Thyroid gland (tissue), 4 donors: ENCODE results near the gene COL8A1. TPM values are rescaled to one million over a fixed set of nuclear protein-coding genes. Genes with fewer than 3 reads are reported as not detected.

Experiments used
- DNase-seq, 2 donors: peaks; one replicate each; pipeline ENCODE4 v3.0.0-alpha.2; 2019
- H3K27ac ChIP-seq, 3 donors: fragments of 200-600 bp; sonication (generic); 1 replicate in 2 of 3; 2 replicates in 1 of 3; pipeline ENCODE4 v1.5.1; 2016 to 2019; ENCODE audit warnings: mild to moderate bottlenecking in 1 of 3, moderate library complexity in 1 of 3
- H3K27me3 ChIP-seq: fragments of 200-600 bp; sonication (generic); one replicate; pipeline ENCODE4 v1.5.1; 2019
- H3K36me3 ChIP-seq, 2 donors: fragments of 200-600 bp; sonication (generic); one replicate each; pipeline ENCODE4 v1.5.1; 2016 to 2019
- H3K4me1 ChIP-seq, 2 donors: fragments of 200-600 bp; sonication (generic); one replicate each; pipeline ENCODE4 v1.5.1; 2017 to 2019
- H3K4me3 ChIP-seq, 3 donors: fragments of 200-600 bp; sonication (generic); replicated peaks in 1 of 3; 1 replicate in 2 of 3; 2 replicates in 1 of 3; pipeline ENCODE4 v1.5.1; 2016; ENCODE audit warnings: mild to moderate bottlenecking in 1 of 3
- H3K9me3 ChIP-seq: fragments of 200-600 bp; sonication (generic); one replicate; pipeline ENCODE4 v1.5.1; 2017
- POLR2A ChIP-seq, 2 donors: fragments of 450-650 bp; IDR thresholded peaks; one replicate each; pipeline ENCODE4 v1.6.1; 2017; ENCODE audit warnings: antibody characterized with exemption in 2 of 2, mild to moderate bottlenecking in 2 of 2, moderate library complexity in 1 of 2
- WGBS, 2 donors: methylation state at CpG; one replicate each; pipeline ENCODE4 v1.1.5; 2017; 5-methylcytosine and 5-hydroxymethylcytosine counted together
- intact Hi-C: fragments of 100-400 bp; cut with DNase I; formaldehyde crosslinking; loops from one replicate; pipeline ENCODE4 v1.15.1; 2023
- total RNA-seq, 4 donors: library from RNA; depleted of rRNA; stranded (reverse); fragments of >200 nt; gene quantifications; one replicate each; pipeline ENCODE4 v1.2.3, GENCODE V29; 2016
- TF ChIP-seq, protein P1 (sequence below), 6 experiments: fragments of 200-600 bp in 3 of 6; fragments of 450-650 bp in 3 of 6; sonication (generic) in 3 of 6; IDR thresholded peaks; one replicate each; pipeline ENCODE4 v1.5.1; 2016 to 2019; ENCODE audit warnings: antibody characterized with exemption in 6 of 6, mild to moderate bottlenecking in 2 of 6, inconsistent platforms in 1 of 6, moderate library complexity in 1 of 6

The COL8A1 gene
- total RNA-seq, 4 donors from 2014 or later: 65.6 to 156 (median 95.6) TPM

- no peak overlapping the region for H3K4me3 ChIP-seq
- H3K27me3 ChIP-seq: no peaks in the 10 kb centered on the region
- no peak overlapping the region for H3K27ac ChIP-seq
- intact Hi-C loops: loop anchor here (10.0 kb wide), 1 partner anchor 421 kb away; no protein-coding TSS in a partner anchor
- TF ChIP-seq, protein P1, sequence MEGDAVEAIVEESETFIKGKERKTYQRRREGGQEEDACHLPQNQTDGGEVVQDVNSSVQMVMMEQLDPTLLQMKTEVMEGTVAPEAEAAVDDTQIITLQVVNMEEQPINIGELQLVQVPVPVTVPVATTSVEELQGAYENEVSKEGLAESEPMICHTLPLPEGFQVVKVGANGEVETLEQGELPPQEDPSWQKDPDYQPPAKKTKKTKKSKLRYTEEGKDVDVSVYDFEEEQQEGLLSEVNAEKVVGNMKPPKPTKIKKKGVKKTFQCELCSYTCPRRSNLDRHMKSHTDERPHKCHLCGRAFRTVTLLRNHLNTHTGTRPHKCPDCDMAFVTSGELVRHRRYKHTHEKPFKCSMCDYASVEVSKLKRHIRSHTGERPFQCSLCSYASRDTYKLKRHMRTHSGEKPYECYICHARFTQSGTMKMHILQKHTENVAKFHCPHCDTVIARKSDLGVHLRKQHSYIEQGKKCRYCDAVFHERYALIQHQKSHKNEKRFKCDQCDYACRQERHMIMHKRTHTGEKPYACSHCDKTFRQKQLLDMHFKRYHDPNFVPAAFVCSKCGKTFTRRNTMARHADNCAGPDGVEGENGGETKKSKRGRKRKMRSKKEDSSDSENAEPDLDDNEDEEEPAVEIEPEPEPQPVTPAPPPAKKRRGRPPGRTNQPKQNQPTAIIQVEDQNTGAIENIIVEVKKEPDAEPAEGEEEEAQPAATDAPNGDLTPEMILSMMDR (IDR thresholded peaks at IDR 0.05): no peak
- TF ChIP-seq POLR2A (IDR thresholded peaks at IDR 0.05): no peak
- no peaks in the 10 kb centered on the region for H3K36me3 ChIP-seq
- H3K9me3 ChIP-seq: no peaks in the 10 kb centered on the region
- H3K4me1 ChIP-seq: peaks cover 4 to 12% of the 10 kb centered on the region in 2 donors
- no peak for DNase-seq
- 57 to 63% methylated on average over 4 of the region's 4 CpGs for WGBS, 2 donors
Measured at GRCh38 chr3:99833617-99834205, 195.3 kb downstream of the COL8A1 start.

- H3K4me3 ChIP-seq: no peak overlapping the region
- no peak overlapping the region for H3K27ac ChIP-seq
- intact Hi-C loops: loop anchor here (10.0 kb wide), 1 partner anchor 420 kb away; no protein-coding TSS in a partner anchor
- no peaks in the 10 kb centered on the region for H3K36me3 ChIP-seq
- whole genome bisulfite sequencing, 2 donors: 91 to 94% methylated on average over 2 of the region's 2 CpGs
- no peaks in the 10 kb centered on the region for H3K27me3 ChIP-seq
- H3K4me1 ChIP-seq: peaks cover 4 to 12% of the 10 kb centered on the region in 2 donors
- no peaks in the 10 kb centered on the region for H3K9me3 ChIP-seq
- no peak for DNase-seq
- TF ChIP-seq, protein P1 (IDR thresholded peaks at IDR 0.05): no peak
- no peak for TF ChIP-seq POLR2A (IDR thresholded peaks at IDR 0.05)
Measured at GRCh38 chr3:99834211-99834957, 196.0 kb downstream of the COL8A1 start.

DNA sequence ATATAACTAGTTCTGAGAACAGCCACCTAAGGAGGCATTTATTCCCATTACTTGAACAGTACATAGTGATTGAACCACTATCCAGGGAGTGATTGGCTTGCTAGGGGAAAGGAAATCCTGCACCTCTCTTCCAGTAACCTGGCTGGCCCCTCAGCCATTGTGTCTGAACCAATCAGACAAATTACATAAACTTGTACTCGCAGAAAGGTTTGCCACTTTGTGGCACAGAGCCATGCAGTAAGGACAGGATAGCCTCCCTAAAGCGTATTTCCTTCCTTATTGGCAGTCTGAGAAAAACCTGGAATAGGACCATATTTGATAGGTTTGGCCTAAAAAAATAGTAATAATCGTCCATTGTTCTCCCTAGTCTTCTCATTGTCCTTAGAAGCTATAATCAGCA, 198.3 kb downstream of the COL8A1 start:
- TF ChIP-seq, protein P1 (IDR thresholded peaks at IDR 0.05): no peak
- no peaks in the 10 kb centered on the region for H3K36me3 ChIP-seq
- 77 to 94% methylated on average over 3 of the region's 3 CpGs for WGBS, 2 donors
- no peaks in the 10 kb centered on the region for H3K9me3 ChIP-seq
- H3K27ac ChIP-seq: no peak overlapping the region
- H3K27me3 ChIP-seq: no peaks in the 10 kb centered on the region
- DNase-seq: no peak
- no peak overlapping the region for H3K4me3 ChIP-seq
- peaks cover 4 to 12% of the 10 kb centered on the region in 2 donors for H3K4me1 ChIP-seq
- intact Hi-C loops: loop anchor here (10.0 kb wide), 1 partner anchor 418 kb away; no protein-coding TSS in a partner anchor

GRCh38 chr3:99837715-99838114, 199.3 kb downstream of the COL8A1 start:
- no peak overlapping the region for H3K27ac ChIP-seq
- DNase-seq: no peak
- 94 to 95% methylated on average over 1 of the region's 1 CpG for WGBS, 2 donors
- no peak overlapping the region for H3K4me3 ChIP-seq
- intact Hi-C loops: loop anchor here (10.0 kb wide), 1 partner anchor 417 kb away; no protein-coding TSS in a partner anchor
- H3K27me3 ChIP-seq: no peaks in the 10 kb centered on the region
- H3K4me1 ChIP-seq: peaks cover 4 to 12% of the 10 kb centered on the region in 2 donors
- no peaks in the 10 kb centered on the region for H3K9me3 ChIP-seq
- no peaks in the 10 kb centered on the region for H3K36me3 ChIP-seq
- TF ChIP-seq POLR2A (IDR thresholded peaks at IDR 0.05): no peak
- TF ChIP-seq, protein P1 (IDR thresholded peaks at IDR 0.05): no peak

DNA sequence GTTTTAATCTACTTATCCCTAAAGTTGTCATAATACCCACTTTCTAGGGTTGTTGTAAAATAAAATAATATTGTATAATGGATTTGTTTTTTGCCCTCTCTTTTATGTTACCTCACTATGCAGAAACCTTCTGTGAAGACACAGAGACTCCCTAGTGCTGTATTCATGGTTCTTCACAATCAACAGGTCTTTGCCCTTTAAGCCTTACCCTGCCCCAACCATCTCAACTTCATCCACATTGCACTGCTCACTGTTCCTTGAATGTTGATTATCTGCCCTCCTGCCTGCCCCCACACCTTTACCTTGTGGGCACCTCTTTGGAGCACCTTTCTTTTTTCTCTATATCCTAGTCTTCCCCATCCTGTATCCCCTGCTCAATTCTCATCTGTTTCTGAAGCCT, 200.4 kb downstream of the COL8A1 start:
- H3K36me3 ChIP-seq: no peaks in the 10 kb centered on the region
- H3K4me1 ChIP-seq: peaks cover under 1 to 2% of the 10 kb centered on the region in 2 donors
- no peak overlapping the region for H3K4me3 ChIP-seq
- no peak overlapping the region for H3K27ac ChIP-seq
- no peak for DNase-seq
- TF ChIP-seq, protein P1 (IDR thresholded peaks at IDR 0.05): no peak
- no peak for TF ChIP-seq POLR2A (IDR thresholded peaks at IDR 0.05)
- H3K27me3 ChIP-seq: no peaks in the 10 kb centered on the region
- H3K9me3 ChIP-seq: no peaks in the 10 kb centered on the region
- intact Hi-C loops: loop anchor here (10.0 kb wide), 1 partner anchor 416 kb away; no protein-coding TSS in a partner anchor
